ENCODE measurements around the gene SPATA13.

The SPATA13 gene

GRCh38 chr13:24353736-24354135 is 193.2 kb downstream of the SPATA13 start (continued):
- TF ChIP-seq ZNF2 (tag by site-specific recombination; IDR thresholded peaks at IDR 0.05) = no peak
- TF ChIP-seq WT1 (tag by site-specific recombination; IDR thresholded peaks at IDR 0.05) = no peak
- no peak for TF ChIP-seq KLF10 (tag by site-specific recombination; IDR thresholded peaks at IDR 0.05)
- TF ChIP-seq ZNF785 (tag by site-specific recombination; IDR thresholded peaks at IDR 0.05) = no peak
- TF ChIP-seq ZNF146 (tag by site-specific recombination; IDR thresholded peaks at IDR 0.05) = no peak
- no peak for TF ChIP-seq ZFP37 (tag by site-specific recombination; IDR thresholded peaks at IDR 0.05)

GRCh38 chr13:24355103-24355502 is 194.6 kb downstream of the SPATA13 start:
- no peak overlapping the region for H3K27ac ChIP-seq (ENCODE audit: extremely low read depth, low read depth, low read length)
- POLR2A ChIA-PET = no interaction called here
- H3K9me3 ChIP-seq (ENCODE audit: control insufficient read depth, insufficient read depth, low read depth, low read length) = no peaks in the 10 kb centered on the region
- CTCF ChIA-PET = no interaction called here
- TF ChIP-seq ZNF529 (tag by site-specific recombination; IDR thresholded peaks at IDR 0.05; ENCODE audit: insufficient replicate concordance) (no peak), ZNF16 (tag by site-specific recombination; IDR thresholded peaks at IDR 0.05; ENCODE audit: low read depth) (no peak), ZNF211 (tag by site-specific recombination; IDR thresholded peaks at IDR 0.05; ENCODE audit: low read depth) (no peak), ZNF221 (tag by site-specific recombination; IDR thresholded peaks at IDR 0.05; ENCODE audit: borderline replicate concordance) (no peak)
- TF ChIP-seq, protein P1, sequence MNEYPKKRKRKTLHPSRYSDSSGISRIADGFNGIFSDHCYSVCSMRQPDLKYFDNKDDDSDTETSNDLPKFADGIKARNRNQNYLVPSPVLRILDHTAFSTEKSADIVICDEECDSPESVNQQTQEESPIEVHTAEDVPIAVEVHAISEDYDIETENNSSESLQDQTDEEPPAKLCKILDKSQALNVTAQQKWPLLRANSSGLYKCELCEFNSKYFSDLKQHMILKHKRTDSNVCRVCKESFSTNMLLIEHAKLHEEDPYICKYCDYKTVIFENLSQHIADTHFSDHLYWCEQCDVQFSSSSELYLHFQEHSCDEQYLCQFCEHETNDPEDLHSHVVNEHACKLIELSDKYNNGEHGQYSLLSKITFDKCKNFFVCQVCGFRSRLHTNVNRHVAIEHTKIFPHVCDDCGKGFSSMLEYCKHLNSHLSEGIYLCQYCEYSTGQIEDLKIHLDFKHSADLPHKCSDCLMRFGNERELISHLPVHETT (tag by site-specific recombination; IDR thresholded peaks at IDR 0.05) = no peak
- TF ChIP-seq, protein P2, sequence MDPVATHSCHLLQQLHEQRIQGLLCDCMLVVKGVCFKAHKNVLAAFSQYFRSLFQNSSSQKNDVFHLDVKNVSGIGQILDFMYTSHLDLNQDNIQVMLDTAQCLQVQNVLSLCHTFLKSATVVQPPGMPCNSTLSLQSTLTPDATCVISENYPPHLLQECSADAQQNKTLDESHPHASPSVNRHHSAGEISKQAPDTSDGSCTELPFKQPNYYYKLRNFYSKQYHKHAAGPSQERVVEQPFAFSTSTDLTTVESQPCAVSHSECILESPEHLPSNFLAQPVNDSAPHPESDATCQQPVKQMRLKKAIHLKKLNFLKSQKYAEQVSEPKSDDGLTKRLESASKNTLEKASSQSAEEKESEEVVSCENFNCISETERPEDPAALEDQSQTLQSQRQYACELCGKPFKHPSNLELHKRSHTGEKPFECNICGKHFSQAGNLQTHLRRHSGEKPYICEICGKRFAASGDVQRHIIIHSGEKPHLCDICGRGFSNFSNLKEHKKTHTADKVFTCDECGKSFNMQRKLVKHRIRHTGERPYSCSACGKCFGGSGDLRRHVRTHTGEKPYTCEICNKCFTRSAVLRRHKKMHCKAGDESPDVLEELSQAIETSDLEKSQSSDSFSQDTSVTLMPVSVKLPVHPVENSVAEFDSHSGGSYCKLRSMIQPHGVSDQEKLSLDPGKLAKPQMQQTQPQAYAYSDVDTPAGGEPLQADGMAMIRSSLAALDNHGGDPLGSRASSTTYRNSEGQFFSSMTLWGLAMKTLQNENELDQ (tag by site-specific recombination; IDR thresholded peaks at IDR 0.05; ENCODE audit: low read depth) = no peak
- TF ChIP-seq, protein P3, sequence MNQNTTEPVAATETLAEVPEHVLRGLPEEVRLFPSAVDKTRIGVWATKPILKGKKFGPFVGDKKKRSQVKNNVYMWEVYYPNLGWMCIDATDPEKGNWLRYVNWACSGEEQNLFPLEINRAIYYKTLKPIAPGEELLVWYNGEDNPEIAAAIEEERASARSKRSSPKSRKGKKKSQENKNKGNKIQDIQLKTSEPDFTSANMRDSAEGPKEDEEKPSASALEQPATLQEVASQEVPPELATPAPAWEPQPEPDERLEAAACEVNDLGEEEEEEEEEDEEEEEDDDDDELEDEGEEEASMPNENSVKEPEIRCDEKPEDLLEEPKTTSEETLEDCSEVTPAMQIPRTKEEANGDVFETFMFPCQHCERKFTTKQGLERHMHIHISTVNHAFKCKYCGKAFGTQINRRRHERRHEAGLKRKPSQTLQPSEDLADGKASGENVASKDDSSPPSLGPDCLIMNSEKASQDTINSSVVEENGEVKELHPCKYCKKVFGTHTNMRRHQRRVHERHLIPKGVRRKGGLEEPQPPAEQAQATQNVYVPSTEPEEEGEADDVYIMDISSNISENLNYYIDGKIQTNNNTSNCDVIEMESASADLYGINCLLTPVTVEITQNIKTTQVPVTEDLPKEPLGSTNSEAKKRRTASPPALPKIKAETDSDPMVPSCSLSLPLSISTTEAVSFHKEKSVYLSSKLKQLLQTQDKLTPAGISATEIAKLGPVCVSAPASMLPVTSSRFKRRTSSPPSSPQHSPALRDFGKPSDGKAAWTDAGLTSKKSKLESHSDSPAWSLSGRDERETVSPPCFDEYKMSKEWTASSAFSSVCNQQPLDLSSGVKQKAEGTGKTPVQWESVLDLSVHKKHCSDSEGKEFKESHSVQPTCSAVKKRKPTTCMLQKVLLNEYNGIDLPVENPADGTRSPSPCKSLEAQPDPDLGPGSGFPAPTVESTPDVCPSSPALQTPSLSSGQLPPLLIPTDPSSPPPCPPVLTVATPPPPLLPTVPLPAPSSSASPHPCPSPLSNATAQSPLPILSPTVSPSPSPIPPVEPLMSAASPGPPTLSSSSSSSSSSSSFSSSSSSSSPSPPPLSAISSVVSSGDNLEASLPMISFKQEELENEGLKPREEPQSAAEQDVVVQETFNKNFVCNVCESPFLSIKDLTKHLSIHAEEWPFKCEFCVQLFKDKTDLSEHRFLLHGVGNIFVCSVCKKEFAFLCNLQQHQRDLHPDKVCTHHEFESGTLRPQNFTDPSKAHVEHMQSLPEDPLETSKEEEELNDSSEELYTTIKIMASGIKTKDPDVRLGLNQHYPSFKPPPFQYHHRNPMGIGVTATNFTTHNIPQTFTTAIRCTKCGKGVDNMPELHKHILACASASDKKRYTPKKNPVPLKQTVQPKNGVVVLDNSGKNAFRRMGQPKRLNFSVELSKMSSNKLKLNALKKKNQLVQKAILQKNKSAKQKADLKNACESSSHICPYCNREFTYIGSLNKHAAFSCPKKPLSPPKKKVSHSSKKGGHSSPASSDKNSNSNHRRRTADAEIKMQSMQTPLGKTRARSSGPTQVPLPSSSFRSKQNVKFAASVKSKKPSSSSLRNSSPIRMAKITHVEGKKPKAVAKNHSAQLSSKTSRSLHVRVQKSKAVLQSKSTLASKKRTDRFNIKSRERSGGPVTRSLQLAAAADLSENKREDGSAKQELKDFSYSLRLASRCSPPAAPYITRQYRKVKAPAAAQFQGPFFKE (tag by site-specific recombination; IDR thresholded peaks at IDR 0.05; ENCODE audit: borderline replicate concordance) = no peak
- no peaks in the 10 kb centered on the region for H3K4me1 ChIP-seq (ENCODE audit: control insufficient read depth, insufficient read depth, low read length)
- no peaks in the 10 kb centered on the region for H3K36me3 ChIP-seq (ENCODE audit: control insufficient read depth in 2 of 2, insufficient read depth in 1 of 2, low read length in 2 of 2)
- H3K4me3 ChIP-seq (ENCODE audit: low read depth, low read length) = no peak overlapping the region

- ChIA-PET POLR2A (no interaction called here), CTCF (no interaction called here)
- Histone ChIP-seq H3K4me1 (ENCODE audit: control insufficient read depth, insufficient read depth, low read length) (no peaks in the 10 kb centered on the region), H3K36me3 (ENCODE audit: control insufficient read depth in 2 of 2, insufficient read depth in 1 of 2, low read length in 2 of 2) (no peaks in the 10 kb centered on the region), H3K9me3 (ENCODE audit: control insufficient read depth, insufficient read depth, low read depth, low read length) (no peaks in the 10 kb centered on the region), H3K27ac (ENCODE audit: extremely low read depth, low read depth, low read length) (no peak overlapping the region), H3K4me3 (ENCODE audit: low read depth, low read length) (no peak overlapping the region)
- no peak for TF ChIP-seq ZNF133 (tag by site-specific recombination; IDR thresholded peaks at IDR 0.05)
- peak; percentile 73 for TF ChIP-seq ZNF18 (tag by site-specific recombination; IDR thresholded peaks at IDR 0.05)
Observed at GRCh38 chr13:24356270-24356669, 195.8 kb downstream of the SPATA13 start.

Measured in HEK293 (cell line).